Activated CD8-positive, alpha-beta memory T cell treated with anti-CD3 and anti-CD28 coated beads, Interleukin-2, amount 10 ng/mL, durations not matched to agents 7 days and 5 days (primary cell): Measurements from ENCODE around the gene NFATC2. TPM values are rescaled to one million over a fixed set of nuclear protein-coding genes. Genes with fewer than 3 reads are reported as not detected.

ENCODE experiments used
- ATAC-seq: fragments of 150-1000 bp; cut with Tn5 transposase; one replicate; pipeline ENCODE4 v1.10.0; 2021; ENCODE audit warnings: moderate library complexity
- CTCF ChIA-PET: fragments of 350-600 bp; sonication (Branson Sonifier 250); formaldehyde crosslinking; loops from one replicate; lab custom pipeline; 2021; ENCODE audit warnings: antibody characterized with exemption; lab: Charles Lee
- DNase-seq: peaks from one replicate; pipeline ENCODE4 v3.0.0-alpha.2; 2020
- H3K27ac Mint-ChIP-seq: one replicate; pipeline ENCODE4 v1.8.0; 2021; ENCODE audit warnings: mild to moderate bottlenecking, mixed read lengths
- H3K27me3 Mint-ChIP-seq: one replicate; pipeline ENCODE4 v1.8.0; 2021; ENCODE audit warnings: mixed read lengths
- H3K36me3 Mint-ChIP-seq: one replicate; pipeline ENCODE4 v1.8.0; 2021; ENCODE audit warnings: mild to moderate bottlenecking, mixed read lengths
- H3K4me1 Mint-ChIP-seq: one replicate; pipeline ENCODE4 v1.8.0; 2021; ENCODE audit warnings: mixed read lengths
- H3K4me3 Mint-ChIP-seq: one replicate; pipeline ENCODE4 v1.8.0; 2021; ENCODE audit warnings: mild to moderate bottlenecking, moderate library complexity, mixed read lengths
- H3K9me3 Mint-ChIP-seq: one replicate; pipeline ENCODE4 v1.8.0; 2022; ENCODE audit warnings: low read depth, mixed read lengths
- total RNA-seq, 2 experiments: library from RNA; stranded (reverse); gene quantifications; one replicate each; pipeline ENCODE4 v1.2.3, GENCODE V29; 2021

NFATC2 gene
- total RNA-seq, 2 experiments from 2014 or later = 39.9 to 59.0 TPM

DNA sequence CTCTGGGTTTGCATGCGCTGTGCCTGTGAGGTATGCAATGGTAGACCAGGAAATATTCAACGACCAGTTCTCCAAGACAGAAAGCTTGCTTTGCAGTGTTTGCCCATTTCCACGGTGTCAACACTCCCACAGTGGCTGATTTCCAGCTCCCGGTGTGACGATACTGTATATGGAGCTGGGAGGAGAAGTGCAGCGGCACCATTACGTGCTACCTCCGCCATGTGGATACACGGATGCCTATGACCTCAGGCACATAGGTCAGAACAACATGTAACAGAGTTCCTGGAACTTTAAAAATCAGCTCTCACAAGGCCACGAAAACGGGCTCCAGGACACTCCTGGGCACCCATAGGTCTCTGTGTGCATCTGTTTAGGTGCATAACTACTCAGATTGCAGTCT is 51.1 kb downstream of the NFATC2 start:
- DNase-seq = no peak
- Mint-ChIP-seq H3K4me3 (no peak overlapping the region), H3K36me3 (peaks cover 72% of the 10 kb centered on the region), H3K27ac (no peak overlapping the region), H3K9me3 (no peaks in the 10 kb centered on the region), H3K27me3 (no peaks in the 10 kb centered on the region), H3K4me1 (peaks cover 75% of the 10 kb centered on the region)
- ATAC-seq = no peak
- CTCF ChIA-PET = no interaction called here

GRCh38 chr20:51490635-51491034 is 51.9 kb downstream of the NFATC2 start:
- DNase-seq = no peak
- peaks cover 75% of the 10 kb centered on the region for H3K4me1 Mint-ChIP-seq
- H3K9me3 Mint-ChIP-seq = no peaks in the 10 kb centered on the region
- H3K36me3 Mint-ChIP-seq = peaks cover 73% of the 10 kb centered on the region
- no peak for ATAC-seq
- CTCF ChIA-PET = interaction anchor here (0.7 kb wide), 1 partner anchor 592 kb away, joined by 3 read pairs; no protein-coding TSS in a partner anchor
- no peaks in the 10 kb centered on the region for H3K27me3 Mint-ChIP-seq
- H3K27ac Mint-ChIP-seq = no peak overlapping the region
- H3K4me3 Mint-ChIP-seq = no peak overlapping the region

DNA sequence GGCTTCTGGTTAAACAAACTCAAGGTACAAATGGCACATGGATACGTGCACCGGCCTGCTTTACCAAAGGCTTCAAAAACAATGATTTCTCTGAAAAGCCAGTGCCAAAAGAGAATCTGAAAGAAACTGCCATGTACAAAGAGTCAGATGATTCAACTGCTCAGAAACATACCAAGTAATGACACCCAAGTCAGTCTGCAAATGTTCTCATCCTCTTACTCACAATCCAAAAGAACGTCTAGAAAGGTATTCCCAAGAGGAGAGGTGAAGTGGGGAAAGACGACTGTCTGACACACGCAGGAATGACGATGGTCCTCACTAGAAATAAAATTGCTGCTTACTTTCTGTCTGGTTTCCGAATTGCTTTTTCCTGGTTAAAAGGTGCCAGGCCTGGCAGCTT is 52.9 kb downstream of the NFATC2 start:
- Mint-ChIP-seq H3K9me3 (no peaks in the 10 kb centered on the region), H3K27ac (no peak overlapping the region), H3K4me3 (no peak overlapping the region), H3K27me3 (no peaks in the 10 kb centered on the region), H3K36me3 (peaks cover 76% of the 10 kb centered on the region), H3K4me1 (peaks cover 72% of the 10 kb centered on the region)
- CTCF ChIA-PET = no interaction called here
- no peak for DNase-seq
- ATAC-seq = no peak

- Mint-ChIP-seq H3K36me3 (peaks cover 76% of the 10 kb centered on the region), H3K4me3 (no peak overlapping the region), H3K9me3 (no peaks in the 10 kb centered on the region), H3K27me3 (no peaks in the 10 kb centered on the region), H3K27ac (no peak overlapping the region), H3K4me1 (peaks cover 71% of the 10 kb centered on the region)
- CTCF ChIA-PET = no interaction called here
- ATAC-seq (no peak), DNase-seq (no peak)
Measured at GRCh38 chr20:51488331-51488730, 54.2 kb downstream of the NFATC2 start.

DNA sequence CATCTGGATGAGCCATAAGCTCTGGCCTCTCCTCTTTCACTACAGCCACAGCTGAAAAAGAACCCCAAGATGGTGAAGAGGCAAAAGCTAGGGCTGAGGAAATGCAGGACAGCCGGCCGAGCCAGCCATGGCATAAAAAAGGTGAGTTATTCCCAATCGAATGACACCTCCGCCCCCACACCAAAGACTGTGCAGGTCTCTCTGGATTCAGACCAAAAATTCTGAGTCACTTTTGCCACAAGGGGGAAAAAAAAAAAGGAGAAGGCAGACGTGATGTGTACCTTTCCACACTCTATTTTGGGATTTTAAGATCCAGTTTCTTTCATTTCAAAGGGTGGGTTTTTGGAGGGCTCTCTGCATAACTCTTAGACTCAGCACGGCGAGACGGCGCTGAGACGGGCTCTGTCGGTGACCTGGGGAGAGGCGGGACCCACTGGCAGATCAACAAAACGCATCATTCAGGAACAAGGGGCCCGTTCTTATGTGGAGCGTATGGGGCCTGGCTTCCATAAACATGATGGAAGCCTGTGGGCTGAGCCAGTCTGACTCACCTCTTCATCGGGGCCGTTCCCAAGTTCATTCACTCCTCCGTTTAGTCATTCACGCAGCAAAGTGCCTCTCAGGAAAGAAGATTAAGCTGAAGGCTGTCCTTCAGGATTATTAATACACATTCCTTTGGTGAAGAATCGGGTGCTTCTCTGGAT is 54.8 kb downstream of the NFATC2 start:
- Mint-ChIP-seq H3K9me3 (no peaks in the 10 kb centered on the region), H3K27me3 (no peaks in the 10 kb centered on the region), H3K36me3 (peaks cover 71% of the 10 kb centered on the region), H3K4me3 (no peak overlapping the region), H3K27ac (no peak overlapping the region), H3K4me1 (peaks cover 71% of the 10 kb centered on the region)
- CTCF ChIA-PET = no interaction called here
- DNase-seq = no peak
- ATAC-seq = no peak

DNA sequence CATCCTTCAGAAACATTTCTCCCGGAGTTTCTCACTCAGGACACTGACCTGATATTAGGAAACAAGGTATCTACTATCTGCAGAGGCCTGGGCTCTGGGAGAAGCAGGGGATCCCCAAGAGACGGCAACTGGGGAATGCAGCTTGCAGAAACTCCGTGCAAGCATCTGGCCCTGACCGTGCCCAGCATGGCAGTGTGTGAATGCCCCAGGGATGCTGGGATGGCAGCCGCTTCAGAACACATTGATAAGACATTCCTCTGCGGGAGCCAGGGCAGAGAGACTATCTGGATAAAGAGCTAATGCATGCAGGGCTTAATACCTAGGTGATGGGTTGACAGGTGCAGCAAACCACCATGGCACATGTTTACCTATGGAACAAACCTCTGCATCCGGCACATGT is 55.4 kb downstream of the NFATC2 start:
- ATAC-seq = no peak
- Mint-ChIP-seq H3K27me3 (no peaks in the 10 kb centered on the region), H3K4me3 (no peak overlapping the region), H3K9me3 (no peaks in the 10 kb centered on the region), H3K27ac (no peak overlapping the region), H3K4me1 (peaks cover 74% of the 10 kb centered on the region), H3K36me3 (peaks cover 68% of the 10 kb centered on the region)
- CTCF ChIA-PET = interaction anchor here (1.2 kb wide), 1 partner anchor 101 kb away, joined by 3 read pairs; no protein-coding TSS in a partner anchor
- no peak for DNase-seq

DNA sequence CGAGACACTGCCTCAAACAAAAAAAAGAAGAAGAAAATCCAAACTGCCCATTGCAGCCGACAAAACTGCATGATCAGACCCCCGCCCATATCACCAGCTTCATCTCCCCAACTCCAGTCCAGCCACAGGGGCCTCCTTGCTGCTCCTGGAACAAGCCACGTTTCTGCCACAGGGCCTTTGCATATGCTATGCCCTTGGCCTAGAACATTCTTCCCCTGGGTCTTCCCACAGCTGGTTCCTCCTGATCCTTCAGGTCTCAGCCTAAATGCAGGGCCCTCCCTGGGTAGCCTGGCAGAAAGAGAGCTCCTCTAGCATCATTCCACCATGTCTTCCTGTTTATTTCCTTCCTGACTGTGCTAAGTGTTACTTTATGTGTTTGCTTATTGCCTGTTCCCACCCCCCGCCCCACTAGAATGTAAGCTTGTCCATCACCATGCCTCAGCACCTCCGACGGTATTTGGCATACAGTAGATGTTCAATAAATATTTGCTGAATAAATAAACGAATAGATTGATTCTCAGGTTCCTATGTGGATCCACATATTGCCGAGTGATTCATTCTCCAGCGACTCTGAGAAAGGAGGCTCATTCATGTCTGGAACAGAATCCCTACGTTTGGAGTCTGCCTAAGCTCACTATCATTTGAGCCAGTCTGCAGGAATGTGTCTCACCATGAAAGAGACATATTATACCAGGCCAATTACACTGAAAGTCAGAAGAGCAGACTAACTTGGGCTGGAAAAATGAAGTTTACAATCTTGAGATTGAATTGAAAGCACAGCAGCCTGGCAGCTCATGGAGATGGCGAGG is 56.1 kb downstream of the NFATC2 start:
- no peak for ATAC-seq
- no peak overlapping the region for H3K4me3 Mint-ChIP-seq
- DNase-seq = no peak
- H3K27ac Mint-ChIP-seq = peak overlapping the region; percentile 5
- H3K36me3 Mint-ChIP-seq = peaks cover 61% of the 10 kb centered on the region
- no peaks in the 10 kb centered on the region for H3K9me3 Mint-ChIP-seq
- H3K4me1 Mint-ChIP-seq = peaks cover 74% of the 10 kb centered on the region
- no peaks in the 10 kb centered on the region for H3K27me3 Mint-ChIP-seq
- CTCF ChIA-PET = interaction anchor here (1.2 to 1.6 kb wide), 2 partner anchors 14 to 100 kb away, joined by 3 to 4 read pairs; no protein-coding TSS in a partner anchor

- DNase-seq = no peak
- H3K36me3 Mint-ChIP-seq = peaks cover 52% of the 10 kb centered on the region
- ATAC-seq = no peak
- no peak overlapping the region for H3K4me3 Mint-ChIP-seq
- no peaks in the 10 kb centered on the region for H3K27me3 Mint-ChIP-seq
- no peak overlapping the region for H3K27ac Mint-ChIP-seq
- CTCF ChIA-PET = interaction anchor here (1.6 kb wide), 1 partner anchor 15 kb away, joined by 4 read pairs; no protein-coding TSS in a partner anchor
- H3K9me3 Mint-ChIP-seq = no peaks in the 10 kb centered on the region
- peaks cover 75% of the 10 kb centered on the region for H3K4me1 Mint-ChIP-seq
Measured at GRCh38 chr20:51484831-51485230, 57.7 kb downstream of the NFATC2 start.

- H3K4me1 Mint-ChIP-seq = peaks cover 76% of the 10 kb centered on the region
- peaks cover 50% of the 10 kb centered on the region for H3K36me3 Mint-ChIP-seq
- CTCF ChIA-PET = interaction anchor here (1.6 kb wide), 1 partner anchor 16 kb away, joined by 4 read pairs; no protein-coding TSS in a partner anchor
- H3K27ac Mint-ChIP-seq = peak overlapping the region; percentile 26
- DNase-seq (no peak), ATAC-seq (no peak)
- H3K9me3 Mint-ChIP-seq = no peaks in the 10 kb centered on the region
- H3K4me3 Mint-ChIP-seq = no peak overlapping the region
- no peaks in the 10 kb centered on the region for H3K27me3 Mint-ChIP-seq
Measured at GRCh38 chr20:51484141-51484815, 58.2 kb downstream of the NFATC2 start.

- no peak for DNase-seq
- H3K4me1 Mint-ChIP-seq = peaks cover 84% of the 10 kb centered on the region
- H3K36me3 Mint-ChIP-seq = peaks cover 56% of the 10 kb centered on the region
- no peak overlapping the region for H3K4me3 Mint-ChIP-seq
- CTCF ChIA-PET = interaction anchor here (1.4 to 2.7 kb wide), 4 partner anchors 12 to 59 kb away, joined by 3 to 10 read pairs (median 6); partner anchors contain the start of gene NFATC2
- no peak for ATAC-seq
- H3K27me3 Mint-ChIP-seq = no peaks in the 10 kb centered on the region
- no peaks in the 10 kb centered on the region for H3K9me3 Mint-ChIP-seq
- H3K27ac Mint-ChIP-seq = no peak overlapping the region
Measured at GRCh38 chr20:51482836-51483473, 59.6 kb downstream of the NFATC2 start.

DNA sequence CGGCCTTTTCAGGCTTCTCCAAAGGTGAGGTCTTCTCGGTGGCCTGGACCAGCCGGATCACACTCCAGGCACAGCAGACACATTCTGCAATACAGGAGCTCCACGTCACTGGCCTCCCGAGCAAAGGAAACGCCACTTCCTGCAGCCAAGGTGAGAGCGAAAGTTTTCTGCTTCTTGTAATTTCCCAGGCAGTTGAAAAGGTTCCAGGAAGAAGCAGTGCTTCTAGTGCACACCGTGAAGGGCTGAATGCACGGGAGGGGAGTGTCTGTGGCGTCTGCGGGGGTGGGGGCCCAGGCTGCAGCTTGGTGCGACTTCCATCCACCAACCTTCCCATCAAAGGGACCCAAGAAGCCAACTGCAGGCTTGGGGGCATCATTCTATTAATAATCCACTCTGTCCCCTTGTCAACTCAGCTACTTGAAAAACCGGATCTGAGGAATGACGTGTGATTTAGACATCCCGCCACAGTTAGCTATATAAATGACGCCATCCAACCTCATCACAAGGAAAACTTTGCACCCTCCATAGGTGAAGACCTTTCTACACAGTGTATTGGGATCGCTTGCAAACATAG is 61.1 kb downstream of the NFATC2 start:
- Mint-ChIP-seq H3K36me3 (peaks cover 60% of the 10 kb centered on the region), H3K9me3 (peaks cover 4% of the 10 kb centered on the region), H3K4me3 (peak overlapping the region; percentile 47), H3K27ac (peak overlapping the region; percentile 86), H3K27me3 (no peaks in the 10 kb centered on the region), H3K4me1 (peaks cover 90% of the 10 kb centered on the region)
- ATAC-seq (peak; percentile 52), DNase-seq (peak; percentile 76)
- CTCF ChIA-PET = interaction anchor here (0.8 to 2.7 kb wide), 12 partner anchors 13 to 155 kb away, joined by 3 to 10 read pairs (median 3); partner anchors contain the start of gene NFATC2

DNA sequence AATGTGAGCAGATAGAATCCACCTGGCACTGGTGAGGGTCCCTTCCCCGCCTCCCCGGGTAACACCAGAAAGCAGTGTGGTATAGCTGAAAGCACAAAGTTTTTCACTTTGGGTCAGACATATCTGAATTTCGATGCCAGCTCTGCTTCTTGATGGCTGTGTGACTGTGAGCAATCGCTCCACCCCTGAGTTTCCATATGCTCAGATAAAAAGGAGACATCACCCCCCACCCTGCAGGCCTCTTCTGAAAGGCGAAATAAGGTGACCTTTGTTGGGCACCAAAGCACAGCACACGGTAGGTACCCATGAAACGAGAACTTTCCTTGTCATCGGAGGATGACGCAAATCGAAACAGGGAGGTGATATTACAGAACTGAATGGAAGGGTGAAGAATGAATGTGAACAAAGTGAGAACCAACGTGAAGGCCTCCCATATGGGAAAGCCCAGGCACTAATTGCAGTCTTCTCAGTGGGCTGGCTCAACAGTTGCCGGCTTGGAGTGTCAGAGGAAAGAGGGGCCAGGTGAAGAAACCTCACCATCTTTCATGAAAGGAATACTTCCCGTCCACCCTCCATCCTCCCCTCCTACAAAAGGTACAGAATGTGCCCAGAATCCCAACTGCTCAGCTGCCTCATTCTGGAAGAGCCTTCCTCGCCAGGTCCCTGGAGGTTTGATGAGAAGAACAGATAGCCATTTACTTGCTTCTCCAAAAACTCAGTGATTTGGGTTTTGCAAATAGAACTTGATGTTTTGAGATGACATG is 61.8 kb downstream of the NFATC2 start:
- DNase-seq = peak; percentile 73
- Mint-ChIP-seq H3K27ac (peak overlapping the region; percentile 86), H3K27me3 (no peaks in the 10 kb centered on the region), H3K4me1 (peaks cover 88% of the 10 kb centered on the region), H3K4me3 (peak overlapping the region; percentile 61), H3K36me3 (peaks cover 58% of the 10 kb centered on the region), H3K9me3 (peaks cover 4% of the 10 kb centered on the region)
- peak; percentile 72 for ATAC-seq
- CTCF ChIA-PET = interaction anchor here (0.8 to 2.7 kb wide), 9 partner anchors 15 to 155 kb away, joined by 3 to 7 read pairs (median 3); partner anchors contain the start of gene NFATC2
